H9 (cell line): Measurements from ENCODE around the gene F2RL3. TPM values are rescaled to one million over a fixed set of nuclear protein-coding genes. Genes with fewer than 3 reads are reported as not detected.

Experiments
- DNase-seq: peaks from one replicate; pipeline ENCODE4 v3.0.0-alpha.2; 2017
- H2AFZ ChIP-seq: one replicate; pipeline ENCODE4 v1.6.1; 2013; ENCODE audit warnings: mild to moderate bottlenecking, low read length, control low read depth, moderate library complexity
- H2AK5ac ChIP-seq: 2 replicates; pipeline ENCODE4 v1.6.1; 2013; ENCODE audit warnings: low read length, control low read depth, mixed read lengths; ENCODE audit not compliant: insufficient read length
- H2BK120ac ChIP-seq: one replicate; pipeline ENCODE4 v1.6.1; 2013; ENCODE audit warnings: low read depth, mild to moderate bottlenecking, low read length, control low read depth, inconsistent platforms; ENCODE audit not compliant: poor library complexity, severe bottlenecking
- H2BK12ac ChIP-seq: 2 replicates; pipeline ENCODE4 v1.6.1; 2013; ENCODE audit warnings: low read length, control low read depth, mixed read lengths, low read depth; ENCODE audit not compliant: insufficient read length
- H2BK15ac ChIP-seq: 2 replicates; pipeline ENCODE4 v1.6.1; 2013; ENCODE audit warnings: low read depth, low read length, control low read depth
- H2BK20ac ChIP-seq: one replicate; pipeline ENCODE4 v1.6.1; 2013; ENCODE audit warnings: low read depth, mild to moderate bottlenecking, low read length, control low read depth, inconsistent platforms; ENCODE audit not compliant: poor library complexity, severe bottlenecking
- H2BK5ac ChIP-seq: 2 replicates; pipeline ENCODE4 v1.6.1; 2013; ENCODE audit warnings: low read length, control low read depth, mixed read lengths; ENCODE audit not compliant: insufficient read length
- H3K14ac ChIP-seq: 2 replicates; pipeline ENCODE4 v1.6.1; 2013; ENCODE audit warnings: low read length, control low read depth; ENCODE audit not compliant: insufficient read depth
- H3K18ac ChIP-seq: 2 replicates; pipeline ENCODE4 v1.6.1; 2013; ENCODE audit warnings: low read depth, mild to moderate bottlenecking, mixed read lengths, low read length, control low read depth; ENCODE audit not compliant: insufficient read length
- H3K23ac ChIP-seq: 2 replicates; pipeline ENCODE4 v1.6.1; 2013; ENCODE audit warnings: low read length, control low read depth, mixed read lengths, low read depth; ENCODE audit not compliant: insufficient read length
- H3K23me2 ChIP-seq: 2 replicates; pipeline ENCODE4 v1.6.1; 2013; ENCODE audit warnings: low read depth, mild to moderate bottlenecking, mixed read lengths, low read length, control low read depth; ENCODE audit not compliant: insufficient read length, poor library complexity, severe bottlenecking
- H3K27ac ChIP-seq: 2 replicates; pipeline ENCODE4 v1.5.1; 2013; ENCODE audit warnings: low read length, control low read depth, mixed read lengths, low read depth; ENCODE audit not compliant: insufficient read length
- H3K27me3 ChIP-seq: 2 replicates; pipeline ENCODE4 v1.6.1; 2013; ENCODE audit warnings: low read length, control low read depth, inconsistent platforms; ENCODE audit not compliant: insufficient read depth
- H3K4ac ChIP-seq: 2 replicates; pipeline ENCODE4 v1.6.1; 2013; ENCODE audit warnings: low read depth, mild to moderate bottlenecking, control low read depth, inconsistent platforms, low read length, moderate library complexity
- H3K4me1 ChIP-seq: 2 replicates; pipeline ENCODE4 v1.6.1; 2013; ENCODE audit warnings: low read length, control low read depth, inconsistent platforms; ENCODE audit not compliant: insufficient read depth
- H3K4me2 ChIP-seq: 2 replicates; pipeline ENCODE4 v1.6.1; 2013; ENCODE audit warnings: low read length, control low read depth, mixed read lengths; ENCODE audit not compliant: insufficient read length, insufficient read depth
- H3K56ac ChIP-seq: 2 replicates; pipeline ENCODE4 v1.6.1; 2013; ENCODE audit warnings: low read depth, mild to moderate bottlenecking, mixed read lengths, low read length, control low read depth; ENCODE audit not compliant: insufficient read length
- H3K79me1 ChIP-seq: 2 replicates; pipeline ENCODE4 v1.6.1; 2013; ENCODE audit warnings: low read depth, mild to moderate bottlenecking, moderate library complexity, low read length, control low read depth, inconsistent platforms; ENCODE audit not compliant: insufficient read depth, poor library complexity, severe bottlenecking
- H3K79me2 ChIP-seq: 2 replicates; pipeline ENCODE4 v1.6.1; 2013; ENCODE audit warnings: low read length, control low read depth, inconsistent platforms; ENCODE audit not compliant: insufficient read depth
- H3K9ac ChIP-seq: 2 replicates; pipeline ENCODE4 v1.6.1; 2013; ENCODE audit warnings: low read length, control low read depth, mixed read lengths; ENCODE audit not compliant: insufficient read length; ENCODE audit errors: extremely low read depth
- H3K9me3 ChIP-seq: one replicate; pipeline ENCODE4 v1.6.1; 2013; ENCODE audit warnings: low read depth, low read length, inconsistent platforms; ENCODE audit not compliant: control insufficient read depth
- H3T11ph ChIP-seq: one replicate; pipeline ENCODE4 v1.6.1; 2013; ENCODE audit warnings: mild to moderate bottlenecking, low read length, control low read depth, inconsistent platforms
- H4K20me1 ChIP-seq: one replicate; pipeline ENCODE4 v1.6.1; 2013; ENCODE audit not compliant: control insufficient read depth, insufficient read length, insufficient read depth
- H4K5ac ChIP-seq: 2 replicates; pipeline ENCODE4 v1.6.1; 2013; ENCODE audit warnings: low read depth, mild to moderate bottlenecking, mixed read lengths, low read length, control low read depth; ENCODE audit not compliant: insufficient read length
- H4K8ac ChIP-seq: replicated peaks from 2 replicates; pipeline ENCODE4 v1.6.1; 2013; ENCODE audit warnings: low read length, control low read depth, mixed read lengths, low read depth; ENCODE audit not compliant: insufficient read length
- H4K91ac ChIP-seq: 2 replicates; pipeline ENCODE4 v1.6.1; 2013; ENCODE audit warnings: low read depth, mild to moderate bottlenecking, moderate library complexity, mixed read lengths, low read length, control low read depth; ENCODE audit not compliant: insufficient read length
- H3K27ac Mint-ChIP-seq, 3 experiments: 2 replicates in 2 of 3; 3 replicates in 1 of 3; pipeline ENCODE4 v1.8.0; 2020 to 2021; ENCODE audit warnings: mixed read lengths in 3 of 3, mild to moderate bottlenecking in 1 of 3, moderate library complexity in 1 of 3
- H3K27me3 Mint-ChIP-seq: 2 replicates; pipeline ENCODE4 v1.8.0; 2021; ENCODE audit warnings: low read depth, mild to moderate bottlenecking, moderate library complexity, mixed read lengths
- H3K36me3 Mint-ChIP-seq, 3 experiments: 2 replicates in 2 of 3; 3 replicates in 1 of 3; pipeline ENCODE4 v1.8.0; 2020 to 2021; ENCODE audit warnings: low read depth in 3 of 3, mixed read lengths in 3 of 3; ENCODE audit not compliant: insufficient read depth in 1 of 3
- H3K4me1 Mint-ChIP-seq, 2 experiments: 2 replicates each; pipeline ENCODE4 v1.8.0; 2020; ENCODE audit warnings: mixed read lengths in 2 of 2
- H3K4me3 Mint-ChIP-seq, 2 experiments: 2 replicates in 1 of 2; 3 replicates in 1 of 2; pipeline ENCODE4 v1.8.0; 2020 to 2021; ENCODE audit warnings: mild to moderate bottlenecking in 2 of 2, mixed read lengths in 2 of 2, moderate library complexity in 1 of 2
- H3K9me3 Mint-ChIP-seq, 2 experiments: 2 replicates in 1 of 2; 3 replicates in 1 of 2; pipeline ENCODE4 v1.8.0; 2020; ENCODE audit warnings: mild to moderate bottlenecking in 2 of 2, mixed read lengths in 2 of 2, moderate library complexity in 1 of 2
- WGBS: extraction: QIAGEN DNeasy Blood & Tissue Kit; methylation state at CpG from one replicate; pipeline ENCODE4 v1.1.7; 2013; ENCODE audit warnings: missing lambda C conversion rate, low lambda C conversion rate, mixed read lengths; ENCODE audit not compliant: insufficient read length; ENCODE audit errors: extremely low coverage; 5-methylcytosine and 5-hydroxymethylcytosine counted together
- total RNA-seq: library from RNA; stranded (reverse); gene quantifications from 2 replicates; pipeline ENCODE4 v1.2.1, GENCODE V29; 2021
- TF ChIP-seq, protein P1 (sequence below): fragments of 200-600 bp; sonication (generic); conservative IDR thresholded peaks from 3 replicates; pipeline ENCODE4 v1.8.0; 2021; ENCODE audit warnings: antibody characterized with exemption, mild to moderate bottlenecking

Gene F2RL3
- total RNA-seq, 1 experiment from 2014 or later: not detected

DNA sequence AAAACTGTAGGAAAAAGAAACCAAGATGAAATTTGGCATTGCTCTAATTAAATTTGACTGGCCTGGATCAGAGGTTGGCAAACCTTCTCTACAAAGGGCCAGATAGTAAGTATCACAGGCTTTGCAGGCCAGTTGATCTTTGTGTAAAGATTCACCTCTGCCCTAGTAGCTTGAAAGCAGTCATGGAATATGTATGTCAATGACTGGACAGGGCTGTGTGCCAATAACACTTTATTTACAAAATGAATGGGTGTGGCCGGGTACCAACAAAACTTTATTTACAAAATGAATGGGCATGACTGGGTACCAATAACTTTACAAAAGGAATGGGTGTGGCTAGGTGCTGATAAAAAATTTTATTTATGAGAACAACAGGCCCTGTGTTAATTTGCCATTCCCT, 39.6 kb upstream of the F2RL3 start:
- H3K4me1 Mint-ChIP-seq: peaks cover 4% of the 10 kb centered on the region in 2 experiments
- no peaks in the 10 kb centered on the region for H3K9me3 ChIP-seq
- H2AFZ ChIP-seq: no peak overlapping the region
- no peak overlapping the region for H2BK15ac ChIP-seq
- no peak overlapping the region for H4K8ac ChIP-seq
- H2BK120ac ChIP-seq: no peak overlapping the region
- no peaks in the 10 kb centered on the region for H3K27me3 Mint-ChIP-seq
- H3K4me2 ChIP-seq: no peak overlapping the region
- no peak overlapping the region for H3K27ac Mint-ChIP-seq
- H2BK12ac ChIP-seq: no peak overlapping the region
- H3K27me3 ChIP-seq: no peaks in the 10 kb centered on the region
- H3K27ac ChIP-seq: no peak overlapping the region
- H3K14ac ChIP-seq: no peak overlapping the region
- no peak overlapping the region for H3K18ac ChIP-seq
- H2AK5ac ChIP-seq: no peak overlapping the region
- no peaks in the 10 kb centered on the region for H3K79me1 ChIP-seq
- no peak overlapping the region for H3K4me3 Mint-ChIP-seq
- no peak for DNase-seq
- no peak overlapping the region for H2BK20ac ChIP-seq
- no peak overlapping the region for H3K4ac ChIP-seq
- H3K9me3 Mint-ChIP-seq: no peaks in the 10 kb centered on the region
- H3K23ac ChIP-seq: no peak overlapping the region
- H4K20me1 ChIP-seq: no peaks in the 10 kb centered on the region
- no peak overlapping the region for H3T11ph ChIP-seq
- no peak overlapping the region for H3K9ac ChIP-seq
- TF ChIP-seq, protein P1, sequence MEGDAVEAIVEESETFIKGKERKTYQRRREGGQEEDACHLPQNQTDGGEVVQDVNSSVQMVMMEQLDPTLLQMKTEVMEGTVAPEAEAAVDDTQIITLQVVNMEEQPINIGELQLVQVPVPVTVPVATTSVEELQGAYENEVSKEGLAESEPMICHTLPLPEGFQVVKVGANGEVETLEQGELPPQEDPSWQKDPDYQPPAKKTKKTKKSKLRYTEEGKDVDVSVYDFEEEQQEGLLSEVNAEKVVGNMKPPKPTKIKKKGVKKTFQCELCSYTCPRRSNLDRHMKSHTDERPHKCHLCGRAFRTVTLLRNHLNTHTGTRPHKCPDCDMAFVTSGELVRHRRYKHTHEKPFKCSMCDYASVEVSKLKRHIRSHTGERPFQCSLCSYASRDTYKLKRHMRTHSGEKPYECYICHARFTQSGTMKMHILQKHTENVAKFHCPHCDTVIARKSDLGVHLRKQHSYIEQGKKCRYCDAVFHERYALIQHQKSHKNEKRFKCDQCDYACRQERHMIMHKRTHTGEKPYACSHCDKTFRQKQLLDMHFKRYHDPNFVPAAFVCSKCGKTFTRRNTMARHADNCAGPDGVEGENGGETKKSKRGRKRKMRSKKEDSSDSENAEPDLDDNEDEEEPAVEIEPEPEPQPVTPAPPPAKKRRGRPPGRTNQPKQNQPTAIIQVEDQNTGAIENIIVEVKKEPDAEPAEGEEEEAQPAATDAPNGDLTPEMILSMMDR: no peak
- no peak overlapping the region for H2BK5ac ChIP-seq
- peaks cover 51 to 92% (median 86%) of the 10 kb centered on the region in 3 experiments; a peak in 6 of 7 replicates for H3K36me3 Mint-ChIP-seq
- no peak overlapping the region for H3K56ac ChIP-seq
- H3K23me2 ChIP-seq: no peaks in the 10 kb centered on the region
- H4K91ac ChIP-seq: no peak overlapping the region
- no peak overlapping the region for H4K5ac ChIP-seq
- WGBS: no CpG with 5 or more reads among the region's 1 CpG
- no peaks in the 10 kb centered on the region for H3K79me2 ChIP-seq
- H3K4me1 ChIP-seq: no peaks in the 10 kb centered on the region
